H1 (cell line): ENCODE data around the gene CDKL4. TPM values are rescaled to one million over a fixed set of nuclear protein-coding genes. Genes with fewer than 3 reads are reported as not detected.

ENCODE experiments used
- CTCF ChIA-PET: fragments of 300-600 bp; sonication (Branson Sonifier 250); formaldehyde crosslinking; loops from one replicate; lab custom pipeline; 2021; ENCODE audit not compliant: partially characterized antibody; lab: Charles Lee
- POLR2A ChIA-PET: fragments of 300-600 bp; sonication (Branson Sonifier 250); formaldehyde crosslinking; loops from one replicate; lab custom pipeline; 2021; ENCODE audit warnings: inconsistent platforms; ENCODE audit not compliant: partially characterized antibody; lab: Charles Lee
- DNase-seq, 2 experiments: peaks; one replicate each; pipeline versions ENCODE4 v3.0.0 to v3.0.0-alpha.2; 2010 to 2022; ENCODE audit warnings: low spot score in 2 of 2, low read depth in 1 of 2, mixed read lengths in 1 of 2
- FAIRE-seq: peaks from 2 replicates; lab custom pipeline; 2011; peaks lifted over from hg19 to GRCh38; lab: Jason Lieb, UNC
- H2AFZ ChIP-seq: 2 replicates; pipeline ENCODE4 v1.8.1; 2012; ENCODE audit warnings: low read length, inconsistent platforms
- H2AK5ac ChIP-seq: 2 replicates; pipeline ENCODE4 v1.6.1; 2013; ENCODE audit warnings: low read depth, low read length
- H2BK120ac ChIP-seq: replicated peaks from 2 replicates; pipeline ENCODE3; 2013; ENCODE audit warnings: low read depth, low read length, inconsistent platforms
- H2BK12ac ChIP-seq: 2 replicates; pipeline ENCODE4 v1.6.1; 2013; ENCODE audit warnings: low read depth, low read length
- H2BK15ac ChIP-seq: 2 replicates; pipeline ENCODE4 v1.6.1; 2013; ENCODE audit warnings: low read length
- H2BK20ac ChIP-seq: 2 replicates; pipeline ENCODE4 v1.6.1; 2013; ENCODE audit warnings: low read length
- H2BK5ac ChIP-seq: 2 replicates; pipeline ENCODE4 v1.6.1; 2013; ENCODE audit warnings: low read depth, low read length
- H3K14ac ChIP-seq: 2 replicates; pipeline ENCODE4 v1.6.1; 2013; ENCODE audit warnings: inconsistent platforms; ENCODE audit not compliant: insufficient read length
- H3K18ac ChIP-seq: 2 replicates; pipeline ENCODE4 v1.6.1; 2013; ENCODE audit warnings: low read length; ENCODE audit errors: extremely low read depth
- H3K23ac ChIP-seq: 2 replicates; pipeline ENCODE4 v1.6.1; 2013; ENCODE audit warnings: inconsistent platforms; ENCODE audit not compliant: insufficient read length
- H3K23me2 ChIP-seq: 2 replicates; pipeline ENCODE4 v1.6.1; 2013; ENCODE audit warnings: low read depth, low read length
- H3K27ac ChIP-seq: 2 replicates; pipeline ENCODE4 v1.6.1; 2011; ENCODE audit warnings: low read depth, low read length, inconsistent platforms
- H3K27me3 ChIP-seq, 4 experiments: replicated peaks in 1 of 4; 1 replicate in 1 of 4; 2 replicates in 3 of 4; pipeline versions ENCODE4 v1.6.1 to v1.8.1; 2011 to 2013; ENCODE audit warnings: low read length in 3 of 4, mild to moderate bottlenecking in 3 of 4, inconsistent platforms in 2 of 4, mixed read lengths in 2 of 4, moderate library complexity in 1 of 4; ENCODE audit not compliant: control insufficient read depth in 3 of 4, insufficient read depth in 3 of 4; ENCODE audit errors: extremely low read depth in 1 of 4
- H3K36me3 ChIP-seq, 4 experiments: 2 replicates each; pipeline versions ENCODE4 v1.6.1 to v1.8.1; 2011 to 2013; ENCODE audit warnings: mild to moderate bottlenecking in 4 of 4, low read length in 3 of 4, moderate library complexity in 2 of 4, control low read depth in 1 of 4, inconsistent platforms in 1 of 4; ENCODE audit not compliant: insufficient read depth in 4 of 4, control insufficient read depth in 2 of 4
- H3K4ac ChIP-seq: replicated peaks from 2 replicates; pipeline ENCODE3; 2013; ENCODE audit warnings: low read length, low read depth, mixed read lengths, inconsistent platforms; ENCODE audit not compliant: insufficient read length
- H3K4me1 ChIP-seq, 4 experiments: replicated peaks in 1 of 4; 1 replicate in 1 of 4; 2 replicates in 3 of 4; pipeline versions ENCODE4 v1.6.1 to v1.8.1; 2011 to 2013; ENCODE audit warnings: low read length in 3 of 4, inconsistent platforms in 2 of 4, mixed read lengths in 1 of 4; ENCODE audit not compliant: insufficient read depth in 4 of 4, control insufficient read depth in 3 of 4
- H3K4me2 ChIP-seq, 2 experiments: 2 replicates each; pipeline versions ENCODE4 v1.6.1 to v1.8.1; 2011 to 2013; ENCODE audit warnings: low read depth in 2 of 2, low read length in 2 of 2, control low read depth in 1 of 2, inconsistent platforms in 1 of 2, mild to moderate bottlenecking in 1 of 2; ENCODE audit not compliant: insufficient read depth in 1 of 2
- H3K4me3 ChIP-seq, 4 experiments: fragments of 200-600, 300-600 bp in 1 of 4; sonication (generic), shearing (Covaris generic), sonication (Bioruptor Twin) in 1 of 4; 2 replicates each; pipeline versions ENCODE4 v1.5.1 to v1.8.1; 2011 to 2016; ENCODE audit warnings: low read length in 4 of 4, low read depth in 3 of 4, control low read depth in 2 of 4, inconsistent platforms in 2 of 4, mild to moderate bottlenecking in 2 of 4, mixed read lengths in 1 of 4, moderate library complexity in 1 of 4; ENCODE audit not compliant: insufficient read depth in 2 of 4; ENCODE audit errors: extremely low read depth in 1 of 4
- H3K56ac ChIP-seq: replicated peaks from 2 replicates; pipeline ENCODE3; 2013; ENCODE audit warnings: low read depth, mild to moderate bottlenecking, mixed read lengths, low read length, inconsistent platforms; ENCODE audit not compliant: insufficient read length
- H3K79me1 ChIP-seq: 2 replicates; pipeline ENCODE4 v1.6.1; 2013; ENCODE audit warnings: low read depth, low read length, control low read depth
- H3K79me2 ChIP-seq, 2 experiments: 2 replicates each; pipeline versions ENCODE4 v1.6.1 to v1.8.1; 2012 to 2013; ENCODE audit warnings: low read length in 2 of 2, mild to moderate bottlenecking in 2 of 2, inconsistent platforms in 1 of 2; ENCODE audit not compliant: insufficient read depth in 2 of 2, control insufficient read depth in 1 of 2
- H3K9ac ChIP-seq, 4 experiments: replicated peaks in 1 of 4; 1 replicate in 1 of 4; 2 replicates in 3 of 4; pipeline versions ENCODE4 v1.6.1 to v1.8.1; 2011 to 2013; ENCODE audit warnings: low read depth in 3 of 4, low read length in 3 of 4, control low read depth in 2 of 4, mild to moderate bottlenecking in 2 of 4, moderate library complexity in 2 of 4, inconsistent platforms in 1 of 4; ENCODE audit errors: extremely low read depth in 1 of 4
- H3K9me3 ChIP-seq, 2 experiments: 2 replicates each; pipeline versions ENCODE4 v1.6.1 to v1.8.1; 2012 to 2013; ENCODE audit warnings: mild to moderate bottlenecking in 2 of 2, moderate library complexity in 2 of 2, control low read depth in 1 of 2, inconsistent platforms in 1 of 2, low read depth in 1 of 2, low read length in 1 of 2, mixed read lengths in 1 of 2; ENCODE audit not compliant: insufficient read depth in 2 of 2
- H4K20me1 ChIP-seq, 2 experiments: replicated peaks in 1 of 2; 2 replicates each; pipeline versions ENCODE3 to v1.8.1; 2011 to 2013; ENCODE audit warnings: inconsistent platforms in 2 of 2, low read length in 2 of 2, mild to moderate bottlenecking in 1 of 2; ENCODE audit not compliant: insufficient read depth in 2 of 2, control insufficient read depth in 1 of 2
- H4K5ac ChIP-seq: 2 replicates; pipeline ENCODE4 v1.6.1; 2013; ENCODE audit warnings: low read length, low read depth, mixed read lengths, inconsistent platforms; ENCODE audit not compliant: insufficient read length
- H4K8ac ChIP-seq: 2 replicates; pipeline ENCODE4 v1.8.0; 2013; ENCODE audit warnings: mild to moderate bottlenecking, moderate library complexity, low read length, inconsistent platforms; ENCODE audit not compliant: insufficient read depth; ENCODE audit errors: extremely low read depth
- H4K91ac ChIP-seq: replicated peaks from 2 replicates; pipeline ENCODE3; 2013; ENCODE audit warnings: low read length, mixed read lengths, inconsistent platforms; ENCODE audit not compliant: insufficient read length
- BACH1 ChIP-seq: IDR thresholded peaks from 2 replicates; pipeline ENCODE4 v1.6.1; 2012; ENCODE audit warnings: low read length, improper control_type of control experiment
- BRCA1 ChIP-seq: IDR thresholded peaks from 2 replicates; pipeline ENCODE4 v1.6.1; 2012; ENCODE audit warnings: low read depth, low read length, improper control_type of control experiment
- CHD2 ChIP-seq: IDR thresholded peaks from 2 replicates; pipeline ENCODE4 v1.6.1; 2012; ENCODE audit warnings: low read length, improper control_type of control experiment
- KDM5A ChIP-seq: fragments of 200-600 bp; IDR thresholded peaks from 2 replicates; pipeline ENCODE4 v1.7.1; 2012; ENCODE audit warnings: mild to moderate bottlenecking, low read length, inconsistent platforms, mixed read lengths
- RAD21 ChIP-seq, 2 experiments: IDR thresholded peaks in 1 of 2; conservative IDR thresholded peaks in 1 of 2; 2 replicates each; pipeline ENCODE4 v1.6.1; 2011; ENCODE audit warnings: low read depth in 2 of 2, low read length in 2 of 2, improper control_type of control experiment in 1 of 2, inconsistent platforms in 1 of 2, mild to moderate bottlenecking in 1 of 2, moderate library complexity in 1 of 2
- SAP30 ChIP-seq: fragments of 300-600 bp; sonication (generic); IDR thresholded peaks from 2 replicates; pipeline ENCODE4 v1.7.1; 2012; ENCODE audit warnings: low read length, moderate library complexity, mild to moderate bottlenecking, inconsistent platforms; ENCODE audit not compliant: insufficient read depth, insufficient replicate concordance
- SIX5 ChIP-seq: IDR thresholded peaks from 2 replicates; pipeline ENCODE4 v1.6.1; 2011; ENCODE audit warnings: mild to moderate bottlenecking, low read depth, low read length
- SP2 ChIP-seq: IDR thresholded peaks from 2 replicates; pipeline ENCODE4 v1.6.1; 2012; ENCODE audit warnings: mild to moderate bottlenecking, low read length, inconsistent platforms
- SP4 ChIP-seq: IDR thresholded peaks from 2 replicates; pipeline ENCODE4 v1.6.1; 2012; ENCODE audit warnings: low read length, inconsistent platforms
- WGBS, 2 experiments: shearing (Covaris generic) in 1 of 2; methylation state at CpG; one replicate each; pipeline versions ENCODE4 v1.1.6 to v1.1.7; 2013 to 2015; ENCODE audit warnings: low lambda C conversion rate in 2 of 2, mixed read lengths in 2 of 2, inconsistent platforms in 1 of 2, low coverage in 1 of 2, missing lambda C conversion rate in 1 of 2; ENCODE audit not compliant: insufficient replicate concordance in 2 of 2, insufficient coverage in 1 of 2, insufficient read length in 1 of 2; ENCODE audit errors: extremely low coverage in 1 of 2, missing lambda C conversion rate in 1 of 2; 5-methylcytosine and 5-hydroxymethylcytosine counted together
- polyA plus RNA-seq, 7 experiments: library from polyadenylated mRNA; depleted of rRNA in 3 of 7; stranded (reverse) in 5 of 7; unstranded in 2 of 7; fragments of >200 nt in 5 of 7; fragments of 200-250 nt in 2 of 7; gene quantifications; 1 replicate in 5 of 7; 2 replicates in 1 of 7; 4 replicates in 1 of 7; pipeline versions ENCODE4 v1.2.1 to v1.2.3, GENCODE V29; 2011 to 2013; ENCODE audit warnings: missing spikeins in 2 of 7, mixed read lengths in 2 of 7
- total RNA-seq: library from RNA; stranded (reverse); fragmentation: NEBNext Ultra II Directional; extraction: Animal tissue kit (Norgen Biotek cat#: 25700); gene quantifications from 2 replicates; pipeline ENCODE4 v1.2.1, GENCODE V29; 2021

The CDKL4 gene
- total and polyA plus RNA-seq, 2 of the 8 experiments (the other 6 are each of a cell fraction or from before 2014, with no cell fraction given) = not detected

DNA sequence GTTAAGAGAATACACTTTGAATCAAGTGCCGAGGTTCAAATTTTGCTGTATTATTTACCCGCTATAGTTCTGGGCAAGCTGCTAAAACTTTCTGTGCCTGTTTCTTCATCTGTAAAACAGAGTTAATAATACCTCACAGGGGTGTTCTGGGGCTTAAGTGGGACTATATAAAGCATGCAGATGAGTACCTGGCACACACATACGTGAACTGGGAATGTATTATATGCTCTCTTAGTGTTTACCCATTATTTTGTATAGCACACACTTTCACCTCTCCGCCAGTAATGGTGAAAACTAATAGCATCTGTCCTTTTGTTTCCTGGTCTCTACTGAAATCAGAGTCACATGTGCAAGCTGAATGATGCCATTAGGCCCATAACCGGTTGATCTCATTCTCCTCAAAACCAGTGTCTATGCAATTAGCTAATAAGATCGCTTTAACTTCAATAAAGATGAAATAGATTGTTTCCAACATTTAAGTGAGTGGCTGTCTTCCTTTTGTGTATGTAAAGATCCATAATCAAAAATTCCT lies 3.8 kb upstream of the CDKL4 start:
- no peak overlapping the region for H2BK20ac ChIP-seq
- H3K18ac ChIP-seq = no peak overlapping the region
- H4K20me1 ChIP-seq = no peaks in the 10 kb centered on the region
- H2AK5ac ChIP-seq = no peak overlapping the region
- no peak overlapping the region for H4K5ac ChIP-seq
- 78% methylated on average over 6 of the region's 6 CpGs; no CpG with 5 or more reads in 1 of the 2 experiments for WGBS, 2 experiments
- no peak overlapping the region for H3K27ac ChIP-seq
- H3K4me1 ChIP-seq = no peaks in the 10 kb centered on the region
- ChIA-PET CTCF (no interaction called here), POLR2A (no interaction called here)
- TF ChIP-seq SP2 = no peak
- no peak for TF ChIP-seq KDM5A
- TF ChIP-seq SP4 = no peak
- no peak for TF ChIP-seq SAP30
- no peak for TF ChIP-seq BRCA1
- TF ChIP-seq BACH1 = no peak
- TF ChIP-seq SIX5 = no peak
- TF ChIP-seq CHD2 = no peak
- TF ChIP-seq RAD21 (IDR thresholded peaks at IDR 0.05 in 1 of 2, conservative IDR thresholded peaks at IDR 0.05 in 1 of 2; ENCODE audit: low read depth in 2 of 2, low read length in 2 of 2) = no peak
- no peaks in the 10 kb centered on the region for H3K79me2 ChIP-seq
- no peak overlapping the region for H3K23ac ChIP-seq
- no peak overlapping the region for H3K4me3 ChIP-seq
- no peak overlapping the region for H3K4me2 ChIP-seq
- no peak overlapping the region for H4K8ac ChIP-seq
- H3K9ac ChIP-seq = no peak overlapping the region
- no peak overlapping the region for H4K91ac ChIP-seq
- H2BK120ac ChIP-seq = no peak overlapping the region
- no peaks in the 10 kb centered on the region; a peak in 1 of 7 replicates for H3K27me3 ChIP-seq
- H3K79me1 ChIP-seq = no peaks in the 10 kb centered on the region
- DNase-seq = no peak
- no peak overlapping the region for H3K56ac ChIP-seq
- H2BK12ac ChIP-seq = no peak overlapping the region
- H3K4ac ChIP-seq = no peak overlapping the region
- peaks cover 2 to 25% (median 19%) of the 10 kb centered on the region in 4 experiments; a peak in 7 of 8 replicates for H3K36me3 ChIP-seq
- H3K23me2 ChIP-seq = no peaks in the 10 kb centered on the region
- H3K14ac ChIP-seq = no peak overlapping the region
- H2AFZ ChIP-seq = no peak overlapping the region
- no peak overlapping the region for H2BK15ac ChIP-seq
- H3K9me3 ChIP-seq = peaks cover 9 to 19% of the 10 kb centered on the region in 2 experiments; a peak in 3 of 4 replicates
- no peak for FAIRE-seq
- no peak overlapping the region for H2BK5ac ChIP-seq
